Naive B cell (primary cell): Measurements from ENCODE around the gene ARMS2. TPM values are rescaled to one million over a fixed set of nuclear protein-coding genes. Genes with fewer than 3 reads are reported as not detected.
A peak's percentile ranks its signal among the peaks of the same experiment; 100 is the strongest.

Experiments used
- ATAC-seq, 2 donors: fragments of 150-1000 bp; cut with Tn5 transposase; 2 replicates each; pipeline ENCODE4 v1.10.0; 2021; ENCODE audit warnings: low read depth in 2 of 2, mild to moderate bottlenecking in 2 of 2, moderate library complexity in 2 of 2
- DNase-seq: peaks from one replicate; pipeline ENCODE4 v3.0.0; 2022
- H3K27ac Mint-ChIP-seq, 6 donors: one replicate each; pipeline ENCODE4 v1.8.0; 2020 to 2022; ENCODE audit warnings: mild to moderate bottlenecking in 6 of 6, mixed read lengths in 6 of 6, moderate library complexity in 5 of 6, inconsistent platforms in 2 of 6
- H3K27me3 Mint-ChIP-seq, 3 donors: one replicate each; pipeline ENCODE4 v1.8.0; 2021 to 2022; ENCODE audit warnings: mixed read lengths in 3 of 3, mild to moderate bottlenecking in 1 of 3
- H3K36me3 Mint-ChIP-seq, 2 donors: one replicate each; pipeline ENCODE4 v1.8.0; 2020 to 2022; ENCODE audit warnings: mixed read lengths in 2 of 2, inconsistent platforms in 1 of 2, mild to moderate bottlenecking in 1 of 2
- H3K4me1 Mint-ChIP-seq, 3 donors: one replicate each; pipeline ENCODE4 v1.8.0; 2020 to 2022; ENCODE audit warnings: mixed read lengths in 3 of 3, inconsistent platforms in 1 of 3, mild to moderate bottlenecking in 1 of 3, moderate library complexity in 1 of 3
- H3K4me3 Mint-ChIP-seq, 8 donors: one replicate each; pipeline ENCODE4 v1.8.0; 2020 to 2022; ENCODE audit warnings: mild to moderate bottlenecking in 8 of 8, mixed read lengths in 8 of 8, moderate library complexity in 8 of 8, inconsistent platforms in 2 of 8
- H3K9me3 Mint-ChIP-seq, 7 donors: one replicate each; pipeline ENCODE4 v1.8.0; 2020 to 2022; ENCODE audit warnings: mixed read lengths in 7 of 7, mild to moderate bottlenecking in 5 of 7, inconsistent platforms in 2 of 7, moderate library complexity in 1 of 7
- polyA plus RNA-seq, 6 donors: library from polyadenylated mRNA; unstranded; fragments of 300-500 nt; fragmentation: Illumina TruSeq; gene quantifications; one replicate each; pipeline ENCODE4 v1.2.3, GENCODE V29; 2021; ENCODE audit warnings: low read depth in 6 of 6

ARMS2 gene
- polyA plus RNA-seq, 6 donors from 2014 or later = not detected

- ATAC-seq (no peak), DNase-seq (no peak)
- Mint-ChIP-seq H3K4me1 (no peaks in the 10 kb centered on the region), H3K27me3 (peaks cover 10 to 46% (median 20%) of the 10 kb centered on the region in 3 donors), H3K4me3 (no peak overlapping the region), H3K27ac (no peak overlapping the region), H3K36me3 (peaks cover 0 to 4% of the 10 kb centered on the region in 2 donors), H3K9me3 (no peaks in the 10 kb centered on the region)
Measured at GRCh38 chr10:122495406-122496340, 41.2 kb downstream of the ARMS2 start.

GRCh38 chr10:122497241-122497640 lies 42.8 kb downstream of the ARMS2 start:
- Mint-ChIP-seq H3K4me3 (no peak overlapping the region), H3K27ac (no peak overlapping the region), H3K27me3 (peaks cover 14 to 42% (median 28%) of the 10 kb centered on the region in 3 donors), H3K36me3 (peaks cover 0 to 4% of the 10 kb centered on the region in 2 donors), H3K9me3 (no peaks in the 10 kb centered on the region), H3K4me1 (no peaks in the 10 kb centered on the region)
- ATAC-seq = no peak
- no peak for DNase-seq

- Mint-ChIP-seq H3K36me3 (peaks cover 0 to 4% of the 10 kb centered on the region in 2 donors), H3K27ac (no peak overlapping the region), H3K4me3 (no peak overlapping the region), H3K9me3 (peaks cover 0 to 1% (median 0%) of the 10 kb centered on the region in 7 donors), H3K27me3 (peaks cover 17 to 32% (median 24%) of the 10 kb centered on the region in 3 donors), H3K4me1 (no peaks in the 10 kb centered on the region)
- no peak for DNase-seq
- no peak for ATAC-seq
Measured at GRCh38 chr10:122498521-122498920, 44.1 kb downstream of the ARMS2 start.

- ATAC-seq = no peak
- DNase-seq = no peak
- peaks cover 0 to 1% (median 0%) of the 10 kb centered on the region in 7 donors for H3K9me3 Mint-ChIP-seq
Measured at GRCh38 chr10:122499012-122499411, 44.6 kb downstream of the ARMS2 start.

GRCh38 chr10:122499491-122499941 lies 45.1 kb downstream of the ARMS2 start:
- H3K9me3 Mint-ChIP-seq = peaks cover 0 to 1% (median 0%) of the 10 kb centered on the region in 7 donors
- H3K4me3 Mint-ChIP-seq = no peak overlapping the region
- H3K4me1 Mint-ChIP-seq = no peaks in the 10 kb centered on the region
- peaks cover 16 to 24% (median 17%) of the 10 kb centered on the region in 3 donors for H3K27me3 Mint-ChIP-seq
- no peak for ATAC-seq
- H3K36me3 Mint-ChIP-seq = peaks cover 0 to 4% of the 10 kb centered on the region in 2 donors
- no peak overlapping the region for H3K27ac Mint-ChIP-seq
- DNase-seq = no peak

More at GRCh38 chr10:122499012-122499411, 44.6 kb downstream of the ARMS2 start:
- Mint-ChIP-seq H3K27me3 (peaks cover 17 to 28% (median 19%) of the 10 kb centered on the region in 3 donors), H3K36me3 (peaks cover 0 to 4% of the 10 kb centered on the region in 2 donors), H3K4me1 (no peaks in the 10 kb centered on the region), H3K27ac (no peak overlapping the region), H3K4me3 (no peak overlapping the region)

GRCh38 chr10:122500194-122500593 lies 45.7 kb downstream of the ARMS2 start:
- ATAC-seq = no peak
- no peak for DNase-seq
- Mint-ChIP-seq H3K27me3 (peaks cover 14 to 19% (median 16%) of the 10 kb centered on the region in 3 donors), H3K36me3 (no peaks in the 10 kb centered on the region), H3K27ac (no peak overlapping the region), H3K4me1 (no peaks in the 10 kb centered on the region), H3K4me3 (no peak overlapping the region), H3K9me3 (peaks cover 0 to 1% (median 0%) of the 10 kb centered on the region in 7 donors)

- H3K36me3 Mint-ChIP-seq = no peaks in the 10 kb centered on the region
- no peak for ATAC-seq
- H3K4me1 Mint-ChIP-seq = no peaks in the 10 kb centered on the region
- no peak overlapping the region for H3K4me3 Mint-ChIP-seq
- DNase-seq = no peak
- H3K9me3 Mint-ChIP-seq = peaks cover 0 to 1% (median 0%) of the 10 kb centered on the region in 7 donors
- H3K27ac Mint-ChIP-seq = peak overlapping the region in 1 of 6 donors; percentile 83
- H3K27me3 Mint-ChIP-seq = peaks cover 11 to 18% (median 16%) of the 10 kb centered on the region in 3 donors
Measured at GRCh38 chr10:122500726-122501125, 46.3 kb downstream of the ARMS2 start.

GRCh38 chr10:122503012-122503411 lies 48.6 kb downstream of the ARMS2 start:
- no peak for ATAC-seq
- no peak overlapping the region for H3K4me3 Mint-ChIP-seq
- no peak overlapping the region for H3K27ac Mint-ChIP-seq

GRCh38 chr10:122503886-122504609 lies 49.6 kb downstream of the ARMS2 start:
- Mint-ChIP-seq H3K4me1 (no peaks in the 10 kb centered on the region), H3K27me3 (peaks cover 4 to 20% (median 13%) of the 10 kb centered on the region in 3 donors), H3K27ac (no peak overlapping the region), H3K4me3 (no peak overlapping the region), H3K9me3 (peaks cover 0 to 1% (median 0%) of the 10 kb centered on the region in 7 donors), H3K36me3 (no peaks in the 10 kb centered on the region)
- ATAC-seq (no peak), DNase-seq (no peak)

More at GRCh38 chr10:122503012-122503411, 48.6 kb downstream of the ARMS2 start:
- no peaks in the 10 kb centered on the region for H3K4me1 Mint-ChIP-seq
- peaks cover 0 to 1% (median 0%) of the 10 kb centered on the region in 7 donors for H3K9me3 Mint-ChIP-seq
- peaks cover 5 to 20% (median 15%) of the 10 kb centered on the region in 3 donors for H3K27me3 Mint-ChIP-seq
- DNase-seq = no peak
- H3K36me3 Mint-ChIP-seq = no peaks in the 10 kb centered on the region

GRCh38 chr10:122504610-122504950 lies 50.1 kb downstream of the ARMS2 start:
- Mint-ChIP-seq H3K9me3 (peaks cover 0 to 1% (median 0%) of the 10 kb centered on the region in 7 donors), H3K4me3 (no peak overlapping the region), H3K36me3 (no peaks in the 10 kb centered on the region), H3K27ac (no peak overlapping the region), H3K4me1 (no peaks in the 10 kb centered on the region), H3K27me3 (peaks cover 10 to 20% (median 17%) of the 10 kb centered on the region in 3 donors)
- ATAC-seq = no peak
- DNase-seq = no peak

GRCh38 chr10:122505011-122505410 lies 50.6 kb downstream of the ARMS2 start:
- ATAC-seq = no peak
- no peak for DNase-seq
- Mint-ChIP-seq H3K27me3 (peaks cover 11 to 20% (median 17%) of the 10 kb centered on the region in 3 donors), H3K27ac (no peak overlapping the region), H3K4me1 (no peaks in the 10 kb centered on the region), H3K36me3 (no peaks in the 10 kb centered on the region), H3K4me3 (no peak overlapping the region), H3K9me3 (peaks cover 0 to 1% (median 0%) of the 10 kb centered on the region in 7 donors)

GRCh38 chr10:122505885-122506645 lies 51.6 kb downstream of the ARMS2 start:
- Mint-ChIP-seq H3K4me3 (no peak overlapping the region), H3K4me1 (no peaks in the 10 kb centered on the region), H3K9me3 (peaks cover 0 to 1% (median 0%) of the 10 kb centered on the region in 7 donors), H3K27me3 (peaks cover 17 to 24% (median 17%) of the 10 kb centered on the region in 3 donors), H3K36me3 (no peaks in the 10 kb centered on the region), H3K27ac (peak overlapping the region in 1 of 6 donors; percentile 47)
- ATAC-seq (no peak), DNase-seq (no peak)
